Keratinocyte (primary cell): ENCODE measurements around the gene HORMAD1. TPM values are rescaled to one million over a fixed set of nuclear protein-coding genes. Genes with fewer than 3 reads are reported as not detected.

Experiments used
- DNase-seq: peaks from one replicate; pipeline ENCODE4 v3.0.0-alpha.2; 2011; ENCODE audit warnings: low read depth, missing footprints, low spot score
- FAIRE-seq: peaks from 2 replicates; lab custom pipeline; 2011; peaks lifted over from hg19 to GRCh38; lab: Jason Lieb, UNC
- H2AFZ ChIP-seq: 2 replicates; pipeline ENCODE4 v1.6.0; 2012; ENCODE audit warnings: low read length, control low read depth, inconsistent platforms; ENCODE audit not compliant: control insufficient read depth
- H3K27ac ChIP-seq: 2 replicates; pipeline ENCODE4 v1.5.1; 2011; ENCODE audit warnings: low read length; ENCODE audit not compliant: control insufficient read depth, insufficient read depth
- H3K27me3 ChIP-seq: 3 replicates; pipeline ENCODE4 v1.6.0; 2011; ENCODE audit warnings: low read length; ENCODE audit not compliant: control insufficient read depth, insufficient read depth; ENCODE audit errors: extremely low read depth
- H3K36me3 ChIP-seq, 2 experiments: 2 replicates in 1 of 2; 3 replicates in 1 of 2; pipeline ENCODE4 v1.5.1; 2011; ENCODE audit warnings: low read length in 2 of 2, mild to moderate bottlenecking in 1 of 2; ENCODE audit not compliant: control insufficient read depth in 2 of 2, insufficient read depth in 2 of 2; ENCODE audit errors: extremely low read depth in 1 of 2
- H3K4me1 ChIP-seq: 3 replicates; pipeline ENCODE4 v1.5.1; 2011; ENCODE audit warnings: low read length; ENCODE audit not compliant: control insufficient read depth, insufficient read depth; ENCODE audit errors: extremely low read depth
- H3K4me2 ChIP-seq: 3 replicates; pipeline ENCODE4 v1.6.0; 2011; ENCODE audit warnings: low read depth, low read length; ENCODE audit not compliant: control insufficient read depth, insufficient read depth; ENCODE audit errors: extremely low read depth
- H3K4me3 ChIP-seq, 3 experiments: fragments of 200-600 bp in 1 of 3; sonication (generic) in 1 of 3; 2 replicates in 2 of 3; 3 replicates in 1 of 3; pipeline ENCODE4 v1.5.1; 2011 to 2016; ENCODE audit warnings: low read length in 3 of 3, mild to moderate bottlenecking in 3 of 3, control low read depth in 2 of 3, inconsistent platforms in 1 of 3, low read depth in 1 of 3, mixed read lengths in 1 of 3, mixed run types in 1 of 3, moderate library complexity in 1 of 3; ENCODE audit not compliant: control insufficient read depth in 2 of 3, insufficient read depth in 2 of 3; ENCODE audit errors: extremely low read depth in 1 of 3
- H3K79me2 ChIP-seq: 2 replicates; pipeline ENCODE4 v1.6.0; 2012; ENCODE audit warnings: low read length; ENCODE audit not compliant: control insufficient read depth, insufficient read depth
- H3K9ac ChIP-seq: 3 replicates; pipeline ENCODE4 v1.6.0; 2011; ENCODE audit warnings: low read length; ENCODE audit not compliant: control insufficient read depth, insufficient read depth; ENCODE audit errors: extremely low read depth
- H3K9me1 ChIP-seq: 3 replicates; pipeline ENCODE4 v1.6.0; 2011; ENCODE audit warnings: low read length; ENCODE audit not compliant: control insufficient read depth, insufficient read depth; ENCODE audit errors: extremely low read depth
- H3K9me3 ChIP-seq: 2 replicates; pipeline ENCODE4 v1.5.1; 2012; ENCODE audit warnings: low read depth, low read length; ENCODE audit not compliant: control insufficient read depth
- H4K20me1 ChIP-seq: 3 replicates; pipeline ENCODE4 v1.6.0; 2011; ENCODE audit warnings: low read length; ENCODE audit not compliant: control insufficient read depth, insufficient read depth; ENCODE audit errors: extremely low read depth
- EZH2 ChIP-seq: IDR thresholded peaks from one replicate; pipeline ENCODE4 v1.6.1; 2012; ENCODE audit warnings: inconsistent platforms, mild to moderate bottlenecking, low read length, moderate library complexity
- dilution Hi-C: fragments of 300-500 bp; cut with MboI; formaldehyde crosslinking; loops from one replicate; pipeline ENCODE4 v1.7.0; 2020; ENCODE audit warnings: low sequenced_read_pairs; ENCODE audit not compliant: extremely low pct_ligation_motif_present
- polyA plus RNA-seq, 5 experiments: library from polyadenylated mRNA; depleted of rRNA in 3 of 5; stranded (reverse) in 3 of 5; stranded (forward) in 1 of 5; unstranded in 1 of 5; fragments of >200 nt; gene quantifications; 1 replicate in 1 of 5; 2 replicates in 3 of 5; 3 replicates in 1 of 5; pipeline versions ENCODE4 v1.2.1 to v1.2.3, GENCODE V29; 2011 to 2012; ENCODE audit warnings: missing spikeins in 2 of 5, low read depth in 1 of 5, low replicate concordance in 1 of 5
- TF ChIP-seq, protein P1 (sequence below), 3 experiments: IDR thresholded peaks in 1 of 3; conservative IDR thresholded peaks in 1 of 3; optimal IDR thresholded peaks in 1 of 3; 2 replicates in 2 of 3; 3 replicates in 1 of 3; pipeline versions ENCODE3 to v1.5.1; 2011; ENCODE audit warnings: low read length in 3 of 3, mild to moderate bottlenecking in 3 of 3, moderate library complexity in 2 of 3, control low read depth in 1 of 3, inconsistent platforms in 1 of 3; ENCODE audit not compliant: insufficient read depth in 2 of 3; ENCODE audit errors: extremely low read depth in 1 of 3

The HORMAD1 gene
- polyA plus RNA-seq, 1 donor (not counting 4 experiments of a cell fraction or from before 2014, with no cell fraction given), result 3.3 TPM

GRCh38 chr1:150688763-150689162 is 31.9 kb downstream of the HORMAD1 start:
- Histone ChIP-seq H3K4me1 (peaks cover 9% of the 10 kb centered on the region), H3K4me2 (no peak overlapping the region), H3K36me3 (peaks cover 7 to 11% of the 10 kb centered on the region in 2 experiments), H3K4me3 (no peak overlapping the region), H4K20me1 (no peaks in the 10 kb centered on the region), H3K9me1 (no peaks in the 10 kb centered on the region), H3K79me2 (no peaks in the 10 kb centered on the region), H3K27me3 (no peaks in the 10 kb centered on the region), H3K27ac (no peak overlapping the region), H2AFZ (no peak overlapping the region), H3K9me3 (no peaks in the 10 kb centered on the region), H3K9ac (no peak overlapping the region)
- no peak for TF ChIP-seq EZH2
- TF ChIP-seq, protein P1, sequence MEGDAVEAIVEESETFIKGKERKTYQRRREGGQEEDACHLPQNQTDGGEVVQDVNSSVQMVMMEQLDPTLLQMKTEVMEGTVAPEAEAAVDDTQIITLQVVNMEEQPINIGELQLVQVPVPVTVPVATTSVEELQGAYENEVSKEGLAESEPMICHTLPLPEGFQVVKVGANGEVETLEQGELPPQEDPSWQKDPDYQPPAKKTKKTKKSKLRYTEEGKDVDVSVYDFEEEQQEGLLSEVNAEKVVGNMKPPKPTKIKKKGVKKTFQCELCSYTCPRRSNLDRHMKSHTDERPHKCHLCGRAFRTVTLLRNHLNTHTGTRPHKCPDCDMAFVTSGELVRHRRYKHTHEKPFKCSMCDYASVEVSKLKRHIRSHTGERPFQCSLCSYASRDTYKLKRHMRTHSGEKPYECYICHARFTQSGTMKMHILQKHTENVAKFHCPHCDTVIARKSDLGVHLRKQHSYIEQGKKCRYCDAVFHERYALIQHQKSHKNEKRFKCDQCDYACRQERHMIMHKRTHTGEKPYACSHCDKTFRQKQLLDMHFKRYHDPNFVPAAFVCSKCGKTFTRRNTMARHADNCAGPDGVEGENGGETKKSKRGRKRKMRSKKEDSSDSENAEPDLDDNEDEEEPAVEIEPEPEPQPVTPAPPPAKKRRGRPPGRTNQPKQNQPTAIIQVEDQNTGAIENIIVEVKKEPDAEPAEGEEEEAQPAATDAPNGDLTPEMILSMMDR (optimal IDR thresholded peaks at IDR 0.05 in 1 of 3, IDR thresholded peaks at IDR 0.05 in 1 of 3, conservative IDR thresholded peaks at IDR 0.05 in 1 of 3; ENCODE audit: extremely low read depth in 1 of 3, insufficient read depth in 2 of 3, low read length in 3 of 3), result no peak
- dilution Hi-C loops, result no loop called here
- DNase-seq, result no peak
- FAIRE-seq, result no peak

DNA sequence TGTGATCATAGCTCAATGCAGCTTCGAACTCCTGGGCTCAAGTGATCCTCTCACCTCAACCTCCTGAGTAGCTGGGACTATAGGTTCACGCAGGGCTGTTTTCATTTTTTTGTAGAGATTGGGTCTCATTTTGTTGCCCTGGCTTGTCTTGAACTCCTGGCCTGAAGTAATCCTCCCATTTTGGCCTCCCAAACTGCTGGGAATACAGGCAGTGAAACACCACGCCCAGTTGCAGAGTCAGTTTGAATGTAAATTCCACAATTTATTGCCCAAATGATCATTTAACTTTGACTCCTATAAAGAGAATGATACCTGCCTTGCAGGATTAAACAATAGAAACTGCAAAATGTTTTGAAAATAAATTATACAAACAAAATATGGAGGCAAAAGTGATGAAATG is 34.4 kb downstream of the HORMAD1 start:
- TF ChIP-seq, protein P1 (optimal IDR thresholded peaks at IDR 0.05 in 1 of 3, IDR thresholded peaks at IDR 0.05 in 1 of 3, conservative IDR thresholded peaks at IDR 0.05 in 1 of 3; ENCODE audit: extremely low read depth in 1 of 3, insufficient read depth in 2 of 3, low read length in 3 of 3), result no peak
- no peak for TF ChIP-seq EZH2
- H4K20me1 ChIP-seq, result no peaks in the 10 kb centered on the region
- no peaks in the 10 kb centered on the region for H3K9me3 ChIP-seq
- no peaks in the 10 kb centered on the region for H3K4me1 ChIP-seq
- dilution Hi-C loops, result no loop called here
- H3K79me2 ChIP-seq, result no peaks in the 10 kb centered on the region
- no peaks in the 10 kb centered on the region for H3K9me1 ChIP-seq
- no peak for DNase-seq
- H3K27me3 ChIP-seq, result no peaks in the 10 kb centered on the region
- H3K27ac ChIP-seq, result no peak overlapping the region
- H2AFZ ChIP-seq, result no peak overlapping the region
- no peak overlapping the region for H3K9ac ChIP-seq
- no peak overlapping the region for H3K4me2 ChIP-seq
- no peak overlapping the region for H3K4me3 ChIP-seq
- H3K36me3 ChIP-seq, result peaks cover 7% of the 10 kb centered on the region in 2 experiments
- no peak for FAIRE-seq
